ENCODE measurements around the gene RASGEF1C. TPM values are rescaled to one million over a fixed set of nuclear protein-coding genes. Genes with fewer than 3 reads are reported as not detected.
A peak's percentile ranks its signal among the peaks of the same experiment; 100 is the strongest.

The RASGEF1C gene
- total and polyA plus RNA-seq, 2 of the 13 experiments (the other 11 are each of a cell fraction or from before 2014, with no cell fraction given): not detected

- TF ChIP-seq HNF1B (CRISPR knock-in tag; IDR thresholded peaks at IDR 0.05) (0 out of 2 replicates have a peak, but pooled peaks have one; percentile 22), ZHX1 (CRISPR knock-in tag; IDR thresholded peaks at IDR 0.05; ENCODE audit: low read depth) (no peak), ZNF644 (CRISPR knock-in tag; IDR thresholded peaks at IDR 0.05; ENCODE audit: low read depth) (peak; percentile 75; the same call in 1 of the 2 replicates), DPF2 (CRISPR knock-in tag; IDR thresholded peaks at IDR 0.05; ENCODE audit: borderline replicate concordance, low read depth) (no peak), ZNF629 (CRISPR knock-in tag; conservative IDR thresholded peaks at IDR 0.05) (peak; percentile 36; the same call in 1 of the 2 replicates), USF2 (IDR thresholded peaks at IDR 0.05; ENCODE audit: low read depth, low read length) (peak; percentile 22; the same call in 1 of the 2 replicates), USF2 (CRISPR knock-in tag; IDR thresholded peaks at IDR 0.05; ENCODE audit: borderline replicate concordance) (no peak), FOSL2 (CRISPR knock-in tag; IDR thresholded peaks at IDR 0.05) (0 out of 2 replicates have a peak, but pooled peaks have one; percentile 7), CBX5 (CRISPR knock-in tag; IDR thresholded peaks at IDR 0.05; ENCODE audit: borderline replicate concordance) (0 out of 2 replicates have a peak, but pooled peaks have one; percentile 47)
Observed at GRCh38 chr5:180069589-180070247, 139.3 kb downstream of the RASGEF1C start (continued).
